ENCODE measurements around the gene SCFD2. TPM values are rescaled to one million over a fixed set of nuclear protein-coding genes. Genes with fewer than 3 reads are reported as not detected.

Gene SCFD2
- total and polyA plus RNA-seq, 2 donors (not counting 3 experiments of a cell fraction or from before 2014, with no cell fraction given): 12.3 to 22.8 TPM

GRCh38 chr4:53113431-53114225 lies 252.2 kb downstream of the SCFD2 start:
- TF ChIP-seq POLR2AphosphoS5 (IDR thresholded peaks at IDR 0.05; ENCODE audit: insufficient read depth, low read depth, low read length) (no peak), POLR2A (IDR thresholded peaks at IDR 0.05; ENCODE audit: low read depth, low read length) (no peak), JUN (IDR thresholded peaks at IDR 0.05; ENCODE audit: borderline replicate concordance, insufficient read depth, insufficient read length, low read depth) (no peak), EZH2 (IDR thresholded peaks at IDR 0.05; ENCODE audit: borderline replicate concordance, low read depth, low read length, severe bottlenecking) (no peak), FOS (IDR thresholded peaks at IDR 0.05; ENCODE audit: borderline replicate concordance, insufficient read depth, low read length) (no peak), GATA2 (IDR thresholded peaks at IDR 0.05; ENCODE audit: insufficient read depth, insufficient read length, low read depth, low read length) (no peak), MYC (IDR thresholded peaks at IDR 0.05; ENCODE audit: low read depth, low read length) (no peak)
- TF ChIP-seq, protein P1, sequence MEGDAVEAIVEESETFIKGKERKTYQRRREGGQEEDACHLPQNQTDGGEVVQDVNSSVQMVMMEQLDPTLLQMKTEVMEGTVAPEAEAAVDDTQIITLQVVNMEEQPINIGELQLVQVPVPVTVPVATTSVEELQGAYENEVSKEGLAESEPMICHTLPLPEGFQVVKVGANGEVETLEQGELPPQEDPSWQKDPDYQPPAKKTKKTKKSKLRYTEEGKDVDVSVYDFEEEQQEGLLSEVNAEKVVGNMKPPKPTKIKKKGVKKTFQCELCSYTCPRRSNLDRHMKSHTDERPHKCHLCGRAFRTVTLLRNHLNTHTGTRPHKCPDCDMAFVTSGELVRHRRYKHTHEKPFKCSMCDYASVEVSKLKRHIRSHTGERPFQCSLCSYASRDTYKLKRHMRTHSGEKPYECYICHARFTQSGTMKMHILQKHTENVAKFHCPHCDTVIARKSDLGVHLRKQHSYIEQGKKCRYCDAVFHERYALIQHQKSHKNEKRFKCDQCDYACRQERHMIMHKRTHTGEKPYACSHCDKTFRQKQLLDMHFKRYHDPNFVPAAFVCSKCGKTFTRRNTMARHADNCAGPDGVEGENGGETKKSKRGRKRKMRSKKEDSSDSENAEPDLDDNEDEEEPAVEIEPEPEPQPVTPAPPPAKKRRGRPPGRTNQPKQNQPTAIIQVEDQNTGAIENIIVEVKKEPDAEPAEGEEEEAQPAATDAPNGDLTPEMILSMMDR (IDR thresholded peaks at IDR 0.05; ENCODE audit: extremely low read depth in 1 of 2, insufficient read depth in 1 of 2, low read depth in 1 of 2, low read length in 2 of 2): no peak
- TF ChIP-seq, protein P2, sequence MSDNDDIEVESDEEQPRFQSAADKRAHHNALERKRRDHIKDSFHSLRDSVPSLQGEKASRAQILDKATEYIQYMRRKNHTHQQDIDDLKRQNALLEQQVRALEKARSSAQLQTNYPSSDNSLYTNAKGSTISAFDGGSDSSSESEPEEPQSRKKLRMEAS (IDR thresholded peaks at IDR 0.05; ENCODE audit: insufficient read depth, insufficient read length): no peak
- Histone ChIP-seq H3K9me1 (replicated peaks; ENCODE audit: control insufficient read depth, extremely low read depth, insufficient read depth, low read length) (no peaks in the 10 kb centered on the region), H3K4me2 (ENCODE audit: insufficient read depth, low read length) (no peak overlapping the region), H4K20me1 (replicated peaks; ENCODE audit: control insufficient read depth, extremely low read depth, insufficient read depth, low read length) (no peaks in the 10 kb centered on the region), H3K27ac (ENCODE audit: insufficient read depth, low read depth, low read length) (no peak overlapping the region), H3K27me3 (ENCODE audit: control insufficient read depth in 2 of 2, insufficient read depth in 2 of 2, low read length in 2 of 2) (no peaks in the 10 kb centered on the region), H3K9me3 (replicated peaks; ENCODE audit: control insufficient read depth, insufficient read depth, low read length) (no peaks in the 10 kb centered on the region), H3K79me2 (ENCODE audit: control insufficient read depth, insufficient read depth, low read length) (no peaks in the 10 kb centered on the region), H2AFZ (ENCODE audit: low read depth, low read length) (no peak overlapping the region), H3K4me3 (replicated peaks in 1 of 3; ENCODE audit: insufficient read depth in 1 of 3, low read depth in 1 of 3, low read length in 3 of 3) (no peak overlapping the region), H3K4me1 (ENCODE audit: control insufficient read depth, extremely low read depth, insufficient read depth, low read length) (no peaks in the 10 kb centered on the region), H3K36me3 (ENCODE audit: control insufficient read depth in 2 of 2, extremely low read depth in 1 of 2, insufficient read depth in 2 of 2, low read length in 2 of 2) (no peaks in the 10 kb centered on the region), H3K9ac (replicated peaks; ENCODE audit: extremely low read depth, insufficient read depth, low read length) (no peak overlapping the region)
- CTCF ChIA-PET: no interaction called here
- dilution Hi-C loops (cut with MboI; ENCODE audit: extremely low pct_ligation_motif_present, low sequenced_read_pairs): no loop called here
- no peak for FAIRE-seq
- intact Hi-C loops (cut with micrococcal nuclease): no loop called here
- no peak for DNase-seq (ENCODE audit: low read depth, low spot score)
- BruUV-seq (replicated peaks): no TSS peak
- POLR2A ChIA-PET: no interaction called here
